ENCODE measurements around the gene ADGRB2.

ADGRB2 gene

GRCh38 chr1:31771891-31772668 lies 7.9 kb upstream of the ADGRB2 start:
- Histone ChIP-seq H3K27ac (ENCODE audit: low read depth, low read length) (no peak overlapping the region), H3K9ac (ENCODE audit: low read depth, low read length) (no peak overlapping the region), H3K4me1 (ENCODE audit: control insufficient read depth, insufficient read depth, low read length) (peaks cover 14% of the 10 kb centered on the region), H3K36me3 (ENCODE audit: control insufficient read depth, insufficient read depth, low read length) (no peaks in the 10 kb centered on the region), H3K4me3 (ENCODE audit: low read depth, low read length) (peak overlapping the region; percentile 58), H3K27me3 (ENCODE audit: control insufficient read depth, insufficient read depth, low read length) (peaks cover 55% of the 10 kb centered on the region), H3K9me3 (ENCODE audit: control insufficient read depth, insufficient read depth, low read length) (no peaks in the 10 kb centered on the region)

GRCh38 chr1:31769720-31770390 lies 5.7 kb upstream of the ADGRB2 start:
- Histone ChIP-seq H3K27me3 (ENCODE audit: control insufficient read depth, insufficient read depth, low read length) (peaks cover 54% of the 10 kb centered on the region), H3K9ac (ENCODE audit: low read depth, low read length) (no peak overlapping the region), H3K4me3 (ENCODE audit: low read depth, low read length) (no peak overlapping the region), H3K27ac (ENCODE audit: low read depth, low read length) (no peak overlapping the region), H3K9me3 (ENCODE audit: control insufficient read depth, insufficient read depth, low read length) (no peaks in the 10 kb centered on the region), H3K4me1 (ENCODE audit: control insufficient read depth, insufficient read depth, low read length) (peaks cover 30% of the 10 kb centered on the region), H3K36me3 (ENCODE audit: control insufficient read depth, insufficient read depth, low read length) (no peaks in the 10 kb centered on the region)

GRCh38 chr1:31768939-31769704 lies 5.0 kb upstream of the ADGRB2 start:
- Histone ChIP-seq H3K9ac (ENCODE audit: low read depth, low read length) (no peak overlapping the region), H3K4me1 (ENCODE audit: control insufficient read depth, insufficient read depth, low read length) (peaks cover 35% of the 10 kb centered on the region), H3K27me3 (ENCODE audit: control insufficient read depth, insufficient read depth, low read length) (peaks cover 51% of the 10 kb centered on the region)

GRCh38 chr1:31768407-31768907 lies 4.3 kb upstream of the ADGRB2 start:
- no peaks in the 10 kb centered on the region for H3K9me3 ChIP-seq (ENCODE audit: control insufficient read depth, insufficient read depth, low read length)
- H3K9ac ChIP-seq (ENCODE audit: low read depth, low read length), result no peak overlapping the region
- H3K4me1 ChIP-seq (ENCODE audit: control insufficient read depth, insufficient read depth, low read length), result peaks cover 35% of the 10 kb centered on the region
- H3K36me3 ChIP-seq (ENCODE audit: control insufficient read depth, insufficient read depth, low read length), result no peaks in the 10 kb centered on the region
- peaks cover 48% of the 10 kb centered on the region for H3K27me3 ChIP-seq (ENCODE audit: control insufficient read depth, insufficient read depth, low read length)
- H3K27ac ChIP-seq (ENCODE audit: low read depth, low read length), result no peak overlapping the region
- H3K4me3 ChIP-seq (ENCODE audit: low read depth, low read length), result no peak overlapping the region

More at GRCh38 chr1:31768939-31769704, 5.0 kb upstream of the ADGRB2 start:
- H3K9me3 ChIP-seq (ENCODE audit: control insufficient read depth, insufficient read depth, low read length), result no peaks in the 10 kb centered on the region
- no peaks in the 10 kb centered on the region for H3K36me3 ChIP-seq (ENCODE audit: control insufficient read depth, insufficient read depth, low read length)
- no peak overlapping the region for H3K4me3 ChIP-seq (ENCODE audit: low read depth, low read length)
- no peak overlapping the region for H3K27ac ChIP-seq (ENCODE audit: low read depth, low read length)

GRCh38 chr1:31767225-31767624 lies 3.1 kb upstream of the ADGRB2 start:
- no peaks in the 10 kb centered on the region for H3K9me3 ChIP-seq (ENCODE audit: control insufficient read depth, insufficient read depth, low read length)
- peaks cover 33% of the 10 kb centered on the region for H3K4me1 ChIP-seq (ENCODE audit: control insufficient read depth, insufficient read depth, low read length)
- no peaks in the 10 kb centered on the region for H3K36me3 ChIP-seq (ENCODE audit: control insufficient read depth, insufficient read depth, low read length)
- H3K27me3 ChIP-seq (ENCODE audit: control insufficient read depth, insufficient read depth, low read length), result peaks cover 45% of the 10 kb centered on the region
- no peak overlapping the region for H3K4me3 ChIP-seq (ENCODE audit: low read depth, low read length)
- H3K9ac ChIP-seq (ENCODE audit: low read depth, low read length), result no peak overlapping the region
- H3K27ac ChIP-seq (ENCODE audit: low read depth, low read length), result no peak overlapping the region

- Histone ChIP-seq H3K36me3 (ENCODE audit: control insufficient read depth, insufficient read depth, low read length) (no peaks in the 10 kb centered on the region), H3K27me3 (ENCODE audit: control insufficient read depth, insufficient read depth, low read length) (peaks cover 35% of the 10 kb centered on the region), H3K4me1 (ENCODE audit: control insufficient read depth, insufficient read depth, low read length) (peaks cover 42% of the 10 kb centered on the region), H3K27ac (ENCODE audit: low read depth, low read length) (peak overlapping the region; percentile 11), H3K4me3 (ENCODE audit: low read depth, low read length) (no peak overlapping the region), H3K9me3 (ENCODE audit: control insufficient read depth, insufficient read depth, low read length) (no peaks in the 10 kb centered on the region), H3K9ac (ENCODE audit: low read depth, low read length) (no peak overlapping the region)
Measured at GRCh38 chr1:31765516-31765915, 1.4 kb upstream of the ADGRB2 start.

- peaks cover 44% of the 10 kb centered on the region for H3K4me1 ChIP-seq (ENCODE audit: control insufficient read depth, insufficient read depth, low read length)
- no peaks in the 10 kb centered on the region for H3K9me3 ChIP-seq (ENCODE audit: control insufficient read depth, insufficient read depth, low read length)
- no peak overlapping the region for H3K4me3 ChIP-seq (ENCODE audit: low read depth, low read length)
- H3K36me3 ChIP-seq (ENCODE audit: control insufficient read depth, insufficient read depth, low read length), result no peaks in the 10 kb centered on the region
- no peak overlapping the region for H3K9ac ChIP-seq (ENCODE audit: low read depth, low read length)
- no peak overlapping the region for H3K27ac ChIP-seq (ENCODE audit: low read depth, low read length)
- H3K27me3 ChIP-seq (ENCODE audit: control insufficient read depth, insufficient read depth, low read length), result peaks cover 30% of the 10 kb centered on the region
Measured at GRCh38 chr1:31765041-31765467, 914 bp upstream of the ADGRB2 start.

GRCh38 chr1:31763671-31764311 lies 349 bp downstream of the ADGRB2 start:
- H3K36me3 ChIP-seq (ENCODE audit: control insufficient read depth, insufficient read depth, low read length), result no peaks in the 10 kb centered on the region
- no peaks in the 10 kb centered on the region for H3K9me3 ChIP-seq (ENCODE audit: control insufficient read depth, insufficient read depth, low read length)
- peaks cover 49% of the 10 kb centered on the region for H3K4me1 ChIP-seq (ENCODE audit: control insufficient read depth, insufficient read depth, low read length)
- peak overlapping the region; percentile 64 for H3K4me3 ChIP-seq (ENCODE audit: low read depth, low read length)
- H3K27ac ChIP-seq (ENCODE audit: low read depth, low read length), result no peak overlapping the region
- H3K27me3 ChIP-seq (ENCODE audit: control insufficient read depth, insufficient read depth, low read length), result peaks cover 27% of the 10 kb centered on the region
- no peak overlapping the region for H3K9ac ChIP-seq (ENCODE audit: low read depth, low read length)

- Histone ChIP-seq H3K9ac (ENCODE audit: low read depth, low read length) (no peak overlapping the region), H3K27me3 (ENCODE audit: control insufficient read depth, insufficient read depth, low read length) (peaks cover 27% of the 10 kb centered on the region), H3K36me3 (ENCODE audit: control insufficient read depth, insufficient read depth, low read length) (no peaks in the 10 kb centered on the region), H3K9me3 (ENCODE audit: control insufficient read depth, insufficient read depth, low read length) (no peaks in the 10 kb centered on the region), H3K4me1 (ENCODE audit: control insufficient read depth, insufficient read depth, low read length) (peaks cover 52% of the 10 kb centered on the region), H3K27ac (ENCODE audit: low read depth, low read length) (no peak overlapping the region), H3K4me3 (ENCODE audit: low read depth, low read length) (peak overlapping the region; percentile 64)
Measured at GRCh38 chr1:31762726-31763670, 1.1 kb downstream of the ADGRB2 start.

GRCh38 chr1:31762323-31762722 lies 1.8 kb downstream of the ADGRB2 start:
- Histone ChIP-seq H3K9ac (ENCODE audit: low read depth, low read length) (no peak overlapping the region), H3K4me1 (ENCODE audit: control insufficient read depth, insufficient read depth, low read length) (peaks cover 52% of the 10 kb centered on the region), H3K9me3 (ENCODE audit: control insufficient read depth, insufficient read depth, low read length) (no peaks in the 10 kb centered on the region), H3K27me3 (ENCODE audit: control insufficient read depth, insufficient read depth, low read length) (peaks cover 27% of the 10 kb centered on the region), H3K27ac (ENCODE audit: low read depth, low read length) (no peak overlapping the region), H3K36me3 (ENCODE audit: control insufficient read depth, insufficient read depth, low read length) (no peaks in the 10 kb centered on the region), H3K4me3 (ENCODE audit: low read depth, low read length) (peak overlapping the region; percentile 19; the same call in 1 of the 2 replicates)
